ENCODE results near the gene SULT1E1.
"Not testable (repeated sequence)": the region's sequence is repeated elsewhere in the genome, so short reads cannot be mapped to it uniquely, and the experiment has no call there.

The SULT1E1 gene

DNA sequence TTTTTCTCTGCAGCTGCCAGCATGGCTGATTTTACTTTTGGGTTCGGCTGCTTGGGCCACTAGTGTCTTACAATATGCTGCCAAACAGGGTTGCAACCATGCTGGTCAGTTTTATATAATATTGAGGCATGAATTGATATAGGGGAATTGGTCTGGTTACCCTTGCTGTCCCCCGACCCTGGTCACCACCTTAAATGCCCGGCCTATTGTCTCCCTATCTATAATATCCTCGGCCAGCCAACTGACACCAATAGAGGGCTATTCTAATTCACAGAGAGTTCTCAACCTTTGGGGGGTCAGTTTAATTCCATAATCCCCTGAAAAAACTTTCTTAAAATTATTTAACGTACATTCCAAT, 28.7 kb downstream of the SULT1E1 start:
- H3K4me3 ChIP-seq (ENCODE audit: low read depth, low read length) = no peak overlapping the region
- ChIA-PET CTCF (no interaction called here), POLR2A (no interaction called here)
- TF ChIP-seq, protein P1, sequence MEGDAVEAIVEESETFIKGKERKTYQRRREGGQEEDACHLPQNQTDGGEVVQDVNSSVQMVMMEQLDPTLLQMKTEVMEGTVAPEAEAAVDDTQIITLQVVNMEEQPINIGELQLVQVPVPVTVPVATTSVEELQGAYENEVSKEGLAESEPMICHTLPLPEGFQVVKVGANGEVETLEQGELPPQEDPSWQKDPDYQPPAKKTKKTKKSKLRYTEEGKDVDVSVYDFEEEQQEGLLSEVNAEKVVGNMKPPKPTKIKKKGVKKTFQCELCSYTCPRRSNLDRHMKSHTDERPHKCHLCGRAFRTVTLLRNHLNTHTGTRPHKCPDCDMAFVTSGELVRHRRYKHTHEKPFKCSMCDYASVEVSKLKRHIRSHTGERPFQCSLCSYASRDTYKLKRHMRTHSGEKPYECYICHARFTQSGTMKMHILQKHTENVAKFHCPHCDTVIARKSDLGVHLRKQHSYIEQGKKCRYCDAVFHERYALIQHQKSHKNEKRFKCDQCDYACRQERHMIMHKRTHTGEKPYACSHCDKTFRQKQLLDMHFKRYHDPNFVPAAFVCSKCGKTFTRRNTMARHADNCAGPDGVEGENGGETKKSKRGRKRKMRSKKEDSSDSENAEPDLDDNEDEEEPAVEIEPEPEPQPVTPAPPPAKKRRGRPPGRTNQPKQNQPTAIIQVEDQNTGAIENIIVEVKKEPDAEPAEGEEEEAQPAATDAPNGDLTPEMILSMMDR (IDR thresholded peaks at IDR 0.05; ENCODE audit: insufficient read depth, low read length, missing control alignments) = no peak
- no peak for DNase-seq (ENCODE audit: low read depth, low spot score)

DNA sequence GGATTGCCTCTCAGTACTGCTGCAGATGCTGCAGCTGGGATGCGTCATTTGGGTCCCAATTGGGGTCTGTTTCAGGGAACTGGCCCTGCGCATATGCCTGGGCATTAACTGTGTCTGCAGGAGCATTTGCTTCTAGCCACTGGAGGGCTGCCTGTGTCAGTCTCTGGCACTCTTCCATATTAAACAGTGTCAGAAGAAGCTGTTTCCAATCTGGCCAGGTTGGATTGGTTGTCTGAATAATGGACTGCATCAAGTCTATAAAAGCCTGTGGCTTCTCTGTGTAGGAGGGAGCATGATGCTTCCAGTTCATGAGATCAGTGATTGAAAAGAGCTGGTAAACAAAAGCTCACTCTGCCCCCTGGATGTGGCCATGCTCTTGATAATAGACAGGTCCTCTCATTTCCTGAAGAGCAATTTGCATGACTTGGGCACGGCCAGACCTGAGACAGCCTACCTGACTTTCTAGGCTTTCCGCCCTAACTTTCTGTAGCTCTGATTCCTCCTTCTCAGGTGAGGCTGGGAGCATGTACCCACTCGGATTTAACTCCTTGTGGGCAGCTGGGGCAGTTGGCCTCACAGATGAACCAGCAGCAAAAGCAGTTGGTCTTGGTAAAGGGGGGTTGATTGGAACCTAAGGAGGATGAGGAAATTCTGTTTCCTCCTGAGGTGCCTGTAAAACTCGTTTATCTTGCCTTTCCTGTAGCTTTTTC, 29.2 kb downstream of the SULT1E1 start:
- TF ChIP-seq, protein P1 (IDR thresholded peaks at IDR 0.05; ENCODE audit: insufficient read depth, low read length, missing control alignments) = no peak
- DNase-seq (ENCODE audit: low read depth, low spot score) = no peak
- no peak overlapping the region for H3K4me3 ChIP-seq (ENCODE audit: low read depth, low read length)
- POLR2A ChIA-PET = no interaction called here
- CTCF ChIA-PET = interaction anchor here (1.2 kb wide), 1 partner anchor 20 kb away, joined by 3 read pairs; no protein-coding TSS in a partner anchor

DNA sequence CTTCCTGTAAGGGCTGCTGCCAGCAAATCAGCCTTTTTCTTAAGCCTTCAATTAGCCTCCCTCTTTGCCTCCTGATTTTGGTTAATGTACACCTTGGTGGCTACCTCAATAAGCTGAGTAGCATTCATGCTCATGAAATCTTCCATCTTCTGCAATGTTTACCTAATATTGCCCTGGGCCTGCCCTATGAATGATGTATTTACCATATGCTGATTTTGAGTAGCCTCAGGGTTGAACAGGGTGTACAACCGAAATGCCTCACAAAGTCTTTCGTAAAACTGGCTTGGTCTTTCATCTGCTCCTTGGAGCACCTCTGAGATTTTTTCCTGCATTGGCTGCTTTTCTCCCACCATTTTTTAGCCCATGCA, 29.8 kb downstream of the SULT1E1 start:
- TF ChIP-seq, protein P1 (IDR thresholded peaks at IDR 0.05; ENCODE audit: insufficient read depth, low read length, missing control alignments) = no peak
- CTCF ChIA-PET = interaction anchor here (1.2 kb wide), 1 partner anchor 21 kb away, joined by 3 read pairs; no protein-coding TSS in a partner anchor
- DNase-seq (ENCODE audit: low read depth, low spot score) = no peak
- H3K4me3 ChIP-seq (ENCODE audit: low read depth, low read length) = no peak overlapping the region
- POLR2A ChIA-PET = no interaction called here

DNA sequence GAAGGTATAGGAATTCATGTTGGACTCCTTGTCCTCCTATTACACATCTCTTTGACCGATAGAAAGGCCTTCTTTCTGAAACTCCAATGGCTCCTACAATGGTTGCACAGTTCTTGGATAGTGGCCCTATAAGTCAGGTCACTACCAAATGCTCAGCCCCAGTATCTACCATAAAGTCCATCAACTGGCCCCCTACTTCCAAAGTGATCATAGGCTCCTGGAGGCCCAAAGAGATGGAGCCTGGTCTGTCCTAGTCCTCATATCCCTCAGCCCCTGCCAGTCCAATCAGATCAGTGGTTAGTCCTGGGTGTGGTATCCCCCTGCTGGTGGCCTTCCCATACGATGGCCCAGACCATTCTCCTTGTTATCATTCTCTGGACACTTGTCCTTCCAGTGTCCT, 30.3 kb downstream of the SULT1E1 start:
- TF ChIP-seq, protein P1 (IDR thresholded peaks at IDR 0.05; ENCODE audit: insufficient read depth, low read length, missing control alignments) = no peak
- no peak for DNase-seq (ENCODE audit: low read depth, low spot score)
- POLR2A ChIA-PET = no interaction called here
- no peak overlapping the region for H3K4me3 ChIP-seq (ENCODE audit: low read depth, low read length)
- CTCF ChIA-PET = interaction anchor here (1.2 kb wide), 1 partner anchor 21 kb away, joined by 3 read pairs; no protein-coding TSS in a partner anchor

DNA sequence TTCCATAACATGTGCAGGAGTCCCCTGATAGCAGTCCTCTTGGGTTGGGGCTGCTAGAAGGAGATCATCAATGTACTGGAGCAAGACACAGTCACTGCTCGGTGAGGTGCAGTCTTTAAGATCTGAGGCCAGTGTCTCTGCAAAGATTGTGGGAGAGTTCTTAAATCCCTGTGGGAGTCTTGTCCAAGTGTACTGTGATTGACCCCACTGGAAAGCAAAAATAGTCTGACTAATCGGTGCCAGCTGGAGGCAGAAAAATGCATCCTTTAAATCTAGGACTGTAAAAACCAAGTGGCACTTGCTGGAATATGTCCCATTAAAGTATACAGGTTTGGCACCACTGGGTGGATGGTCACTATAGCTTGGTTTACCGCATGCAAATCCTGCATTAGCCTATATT, 31.1 kb downstream of the SULT1E1 start:
- DNase-seq (ENCODE audit: low read depth, low spot score) = no peak
- H3K4me3 ChIP-seq (ENCODE audit: low read depth, low read length) = no peak overlapping the region
- TF ChIP-seq, protein P1 (IDR thresholded peaks at IDR 0.05; ENCODE audit: insufficient read depth, low read length, missing control alignments) = no peak
- CTCF ChIA-PET = interaction anchor here (0.9 kb wide), 1 partner anchor 139 kb away, joined by 3 read pairs; no protein-coding TSS in a partner anchor
- POLR2A ChIA-PET = no interaction called here

DNA sequence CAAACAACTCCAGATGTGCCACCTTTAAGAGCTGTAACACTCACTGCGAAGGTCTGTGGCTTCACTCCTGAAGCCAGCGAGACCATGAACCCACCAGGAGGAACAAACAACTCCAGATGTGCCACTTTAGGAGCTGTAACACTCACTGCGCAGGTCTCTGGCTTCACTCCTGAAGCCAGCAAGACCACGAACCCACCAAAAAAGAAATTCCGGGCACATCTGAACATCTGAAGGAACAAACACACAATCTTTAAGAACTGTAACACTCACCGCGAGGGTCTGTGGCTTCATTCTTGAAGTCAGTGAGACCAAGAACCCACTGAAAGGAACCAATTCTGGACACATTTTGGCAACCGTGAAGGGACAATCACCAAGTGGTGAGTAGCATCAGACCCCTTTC, 34.9 kb downstream of the SULT1E1 start:
- CTCF ChIA-PET = interaction anchor here (1.0 to 1.9 kb wide), 2 partner anchors 22 to 135 kb away, joined by 3 to 12 read pairs; no protein-coding TSS in a partner anchor
- POLR2A ChIA-PET; H3K4me3 ChIP-seq (ENCODE audit: low read depth, low read length); DNase-seq (ENCODE audit: low read depth, low spot score): not testable (repeated sequence)

All from AG04449 (cell line).